ENCODE measurements around the gene CCDC57.

Gene CCDC57

DNA sequence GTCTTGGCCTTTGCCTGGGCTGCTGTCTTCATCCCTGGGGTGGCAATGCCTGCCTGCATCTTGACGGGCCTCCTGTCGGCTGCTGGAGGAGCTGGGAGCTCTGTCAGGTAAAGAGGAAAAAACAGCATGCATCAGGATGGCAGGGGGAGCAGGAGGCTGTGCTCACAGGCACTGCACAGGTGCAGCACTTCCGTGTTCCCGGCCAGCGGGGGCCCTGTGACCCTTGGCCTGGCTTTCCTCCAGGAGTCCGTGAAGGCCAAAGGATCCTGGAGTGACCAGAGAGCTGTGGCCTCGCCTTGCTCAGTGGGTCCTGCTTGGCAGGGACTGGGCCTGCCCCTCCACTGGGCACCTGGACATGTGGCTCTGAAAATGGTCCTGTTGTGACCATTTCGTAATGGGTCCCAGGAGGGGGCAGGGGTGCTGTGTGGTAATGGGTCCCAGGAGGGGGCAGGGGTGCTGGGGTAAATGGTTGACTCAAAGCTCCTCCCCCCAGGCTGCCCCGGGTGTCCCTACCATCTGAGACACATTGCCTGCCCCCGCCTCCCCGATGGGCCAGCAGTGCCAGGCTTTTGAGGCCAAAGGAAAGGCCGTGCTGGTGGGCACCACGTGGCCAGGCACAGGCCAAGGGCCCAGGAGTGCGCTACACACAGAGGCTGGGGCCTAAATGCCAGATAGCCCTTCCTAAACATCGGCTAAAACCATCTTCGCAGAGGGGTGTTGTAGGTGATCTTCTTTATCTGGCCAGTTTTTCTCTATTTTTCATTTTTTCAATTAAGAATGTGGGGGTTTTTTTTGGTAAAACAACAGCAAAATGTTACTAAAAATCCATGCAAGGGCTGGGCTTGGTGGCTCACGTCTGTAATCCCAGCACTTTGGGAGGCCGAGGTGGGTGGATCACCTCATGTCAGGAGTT is 110.6 kb downstream of the CCDC57 start:
- DNase-seq = no peak

GRCh38 chr17:82101301-82101715 is 111.3 kb downstream of the CCDC57 start:
- DNase-seq = no peak

GRCh38 chr17:82100502-82101298 is 111.9 kb downstream of the CCDC57 start:
- no peak for DNase-seq

- no peak for DNase-seq
Measured at GRCh38 chr17:82098939-82099763, 113.5 kb downstream of the CCDC57 start.

GRCh38 chr17:82098169-82098938 is 114.3 kb downstream of the CCDC57 start, which contains the start of gene FASN:
Gene FASN, minus strand, starts transcription at chr17:82098236. Its CDS starts 1,791 bp downstream, at chr17:82096445.
- peak; percentile 77 for DNase-seq

- DNase-seq = no peak
Measured at GRCh38 chr17:82097919-82098168, 114.8 kb downstream of the CCDC57 start.

- DNase-seq = no peak
Measured at GRCh38 chr17:82097184-82097918, 115.3 kb downstream of the CCDC57 start.

GRCh38 chr17:82096709-82097183 is 115.9 kb downstream of the CCDC57 start:
- DNase-seq = no peak

GRCh38 chr17:82095777-82096708 is 116.6 kb downstream of the CCDC57 start:
- no peak for DNase-seq

- DNase-seq = no peak
Measured at GRCh38 chr17:82094931-82095776, 117.5 kb downstream of the CCDC57 start.

DNA sequence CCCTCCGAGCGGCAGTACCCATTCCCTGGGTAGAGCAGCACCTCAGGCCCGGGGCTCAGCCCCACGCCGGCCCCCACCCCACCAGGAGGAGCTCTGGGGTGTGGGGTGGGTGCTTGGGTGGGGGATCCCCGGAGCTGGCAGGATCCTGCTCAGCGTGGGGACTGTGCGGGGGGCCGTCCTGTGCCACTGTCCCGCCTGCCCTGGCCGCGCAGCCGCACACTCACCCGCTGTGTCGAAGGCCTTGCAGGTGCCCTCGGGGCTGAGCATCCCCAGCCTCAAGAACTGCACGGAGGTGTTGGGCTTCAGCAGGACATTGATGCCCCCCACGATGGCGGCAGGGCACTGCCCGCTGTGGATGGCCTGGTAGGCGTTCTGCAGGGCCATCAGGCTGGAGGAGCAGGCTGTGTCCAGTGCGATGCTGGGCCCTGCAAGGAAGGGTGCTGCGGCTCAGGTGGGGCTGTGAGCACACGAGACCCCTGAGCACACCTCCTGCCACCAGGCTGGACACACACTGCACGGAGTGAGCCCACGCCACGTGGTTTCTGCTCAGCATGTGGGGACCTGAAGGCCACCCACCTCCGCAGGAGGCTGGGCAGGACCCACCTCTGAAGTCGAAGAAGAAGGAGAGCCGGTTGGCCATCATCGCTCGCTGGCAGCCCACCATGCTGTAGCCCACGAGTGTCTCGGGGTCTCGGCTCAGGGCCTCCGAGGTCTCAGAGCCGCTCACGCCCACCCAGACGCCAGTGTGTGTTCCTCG is 119.5 kb downstream of the CCDC57 start:
- DNase-seq = no peak

GRCh38 chr17:82092628-82092994 is 120.0 kb downstream of the CCDC57 start:
- DNase-seq = no peak

GRCh38 chr17:82092094-82092586 is 120.5 kb downstream of the CCDC57 start:
- no peak for DNase-seq

- DNase-seq = no peak
Measured at GRCh38 chr17:82091264-82092066, 121.2 kb downstream of the CCDC57 start.

DNA sequence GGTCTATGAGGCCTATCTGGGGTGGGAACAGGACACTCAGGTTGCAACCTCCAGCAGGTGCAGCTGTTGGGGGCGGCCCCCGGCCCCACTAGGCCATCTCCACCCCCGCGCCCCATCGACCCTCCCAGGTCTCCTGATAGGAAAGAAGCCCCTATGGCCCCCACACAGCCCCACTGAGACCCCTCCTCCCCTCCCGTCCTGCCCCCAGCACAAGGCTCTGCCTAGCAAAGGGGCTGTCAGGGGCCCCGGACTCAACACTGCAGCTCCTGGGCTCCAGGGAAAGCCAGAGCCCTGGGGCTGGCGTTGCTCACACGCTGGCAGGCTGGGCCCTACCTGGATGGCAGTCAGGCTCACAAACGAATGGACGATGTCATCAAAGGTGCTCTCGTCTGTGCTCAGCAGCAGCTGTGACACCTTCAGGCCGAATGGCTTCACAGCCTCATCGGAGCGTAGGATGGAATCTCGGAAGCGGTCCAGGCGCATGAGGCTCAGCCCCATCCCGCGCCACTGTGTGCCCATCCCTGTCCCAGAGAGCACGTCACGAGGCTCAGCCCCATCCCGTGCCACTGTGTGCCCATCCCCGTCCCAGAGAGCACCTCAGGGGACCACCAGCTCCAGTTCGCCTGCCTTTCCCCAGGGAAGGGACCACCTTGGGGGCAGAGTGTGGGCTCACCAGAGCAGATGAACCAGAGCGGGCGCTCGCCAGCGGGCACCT is 121.9 kb downstream of the CCDC57 start:
- DNase-seq = no peak

GRCh38 chr17:82089723-82090548 is 122.7 kb downstream of the CCDC57 start:
- DNase-seq = no peak
